HL-60 (cell line): ENCODE measurements around the gene DENND4A.

Experiments used
- GABPA ChIP-seq: IDR thresholded peaks from 2 replicates; pipeline ENCODE4 v1.6.1; 2012; ENCODE audit warnings: low read depth
- POLR2AphosphoS5 ChIP-seq: IDR thresholded peaks from 2 replicates; pipeline ENCODE4 v1.6.1; 2012; ENCODE audit warnings: low read depth
- SPI1 ChIP-seq: IDR thresholded peaks from 2 replicates; pipeline ENCODE4 v1.6.1; 2012; ENCODE audit warnings: low read depth, mild to moderate bottlenecking, borderline replicate concordance
- TF ChIP-seq, protein P1 (sequence below): IDR thresholded peaks from one replicate; pipeline ENCODE4 v1.5.1; 2011; ENCODE audit warnings: low read length, control low read depth, inconsistent platforms; ENCODE audit not compliant: insufficient read depth
- TF ChIP-seq, protein P2 (sequence below): IDR thresholded peaks from 2 replicates; pipeline ENCODE4 v1.6.1; 2012; ENCODE audit warnings: low read depth; ENCODE audit not compliant: insufficient replicate concordance

DNA sequence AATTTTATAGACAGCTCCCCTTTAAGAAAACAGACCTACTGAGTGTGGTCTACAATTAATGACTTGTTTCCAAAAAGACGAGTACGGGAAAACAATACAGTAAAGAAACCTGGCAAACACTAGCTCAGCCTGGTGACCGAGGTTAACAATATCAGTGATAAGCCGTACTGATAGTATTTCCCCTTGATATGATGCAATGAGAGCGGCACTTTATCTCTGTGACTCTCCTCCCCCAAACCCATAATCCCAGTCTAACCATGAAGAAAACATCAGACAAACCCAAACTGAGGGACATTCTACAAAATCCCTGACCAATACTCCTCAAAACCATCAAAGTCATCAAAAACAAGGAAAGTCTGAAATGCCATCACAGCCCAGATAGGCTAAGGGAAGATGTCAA lies 8.2 kb downstream of the DENND4A start:
- TF ChIP-seq, protein P1, sequence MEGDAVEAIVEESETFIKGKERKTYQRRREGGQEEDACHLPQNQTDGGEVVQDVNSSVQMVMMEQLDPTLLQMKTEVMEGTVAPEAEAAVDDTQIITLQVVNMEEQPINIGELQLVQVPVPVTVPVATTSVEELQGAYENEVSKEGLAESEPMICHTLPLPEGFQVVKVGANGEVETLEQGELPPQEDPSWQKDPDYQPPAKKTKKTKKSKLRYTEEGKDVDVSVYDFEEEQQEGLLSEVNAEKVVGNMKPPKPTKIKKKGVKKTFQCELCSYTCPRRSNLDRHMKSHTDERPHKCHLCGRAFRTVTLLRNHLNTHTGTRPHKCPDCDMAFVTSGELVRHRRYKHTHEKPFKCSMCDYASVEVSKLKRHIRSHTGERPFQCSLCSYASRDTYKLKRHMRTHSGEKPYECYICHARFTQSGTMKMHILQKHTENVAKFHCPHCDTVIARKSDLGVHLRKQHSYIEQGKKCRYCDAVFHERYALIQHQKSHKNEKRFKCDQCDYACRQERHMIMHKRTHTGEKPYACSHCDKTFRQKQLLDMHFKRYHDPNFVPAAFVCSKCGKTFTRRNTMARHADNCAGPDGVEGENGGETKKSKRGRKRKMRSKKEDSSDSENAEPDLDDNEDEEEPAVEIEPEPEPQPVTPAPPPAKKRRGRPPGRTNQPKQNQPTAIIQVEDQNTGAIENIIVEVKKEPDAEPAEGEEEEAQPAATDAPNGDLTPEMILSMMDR: no peak
- TF ChIP-seq, protein P2, sequence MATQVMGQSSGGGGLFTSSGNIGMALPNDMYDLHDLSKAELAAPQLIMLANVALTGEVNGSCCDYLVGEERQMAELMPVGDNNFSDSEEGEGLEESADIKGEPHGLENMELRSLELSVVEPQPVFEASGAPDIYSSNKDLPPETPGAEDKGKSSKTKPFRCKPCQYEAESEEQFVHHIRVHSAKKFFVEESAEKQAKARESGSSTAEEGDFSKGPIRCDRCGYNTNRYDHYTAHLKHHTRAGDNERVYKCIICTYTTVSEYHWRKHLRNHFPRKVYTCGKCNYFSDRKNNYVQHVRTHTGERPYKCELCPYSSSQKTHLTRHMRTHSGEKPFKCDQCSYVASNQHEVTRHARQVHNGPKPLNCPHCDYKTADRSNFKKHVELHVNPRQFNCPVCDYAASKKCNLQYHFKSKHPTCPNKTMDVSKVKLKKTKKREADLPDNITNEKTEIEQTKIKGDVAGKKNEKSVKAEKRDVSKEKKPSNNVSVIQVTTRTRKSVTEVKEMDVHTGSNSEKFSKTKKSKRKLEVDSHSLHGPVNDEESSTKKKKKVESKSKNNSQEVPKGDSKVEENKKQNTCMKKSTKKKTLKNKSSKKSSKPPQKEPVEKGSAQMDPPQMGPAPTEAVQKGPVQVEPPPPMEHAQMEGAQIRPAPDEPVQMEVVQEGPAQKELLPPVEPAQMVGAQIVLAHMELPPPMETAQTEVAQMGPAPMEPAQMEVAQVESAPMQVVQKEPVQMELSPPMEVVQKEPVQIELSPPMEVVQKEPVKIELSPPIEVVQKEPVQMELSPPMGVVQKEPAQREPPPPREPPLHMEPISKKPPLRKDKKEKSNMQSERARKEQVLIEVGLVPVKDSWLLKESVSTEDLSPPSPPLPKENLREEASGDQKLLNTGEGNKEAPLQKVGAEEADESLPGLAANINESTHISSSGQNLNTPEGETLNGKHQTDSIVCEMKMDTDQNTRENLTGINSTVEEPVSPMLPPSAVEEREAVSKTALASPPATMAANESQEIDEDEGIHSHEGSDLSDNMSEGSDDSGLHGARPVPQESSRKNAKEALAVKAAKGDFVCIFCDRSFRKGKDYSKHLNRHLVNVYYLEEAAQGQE: no peak
- no peak for TF ChIP-seq POLR2AphosphoS5
- TF ChIP-seq GABPA: no peak
- TF ChIP-seq SPI1: no peak
